Natural killer cell (primary cell): ENCODE results near the gene TRAPPC2. TPM values are rescaled to one million over a fixed set of nuclear protein-coding genes. Genes with fewer than 3 reads are reported as not detected.
A peak's percentile ranks its signal among the peaks of the same experiment; 100 is the strongest.
"Not testable (repeated sequence)": the region's sequence is repeated elsewhere in the genome, so short reads cannot be mapped to it uniquely, and the experiment has no call there.

Experiments
- ATAC-seq, 3 donors: fragments of 150-1000 bp in 2 of 3; fragments of 200-7000 bp in 1 of 3; cut with Tn5 transposase; 1 replicate in 1 of 3; 2 replicates in 2 of 3; pipeline ENCODE4 v1.10.0; 2021; ENCODE audit warnings: mild to moderate bottlenecking in 2 of 3, moderate library complexity in 2 of 3
- DNase-seq, 2 donors: peaks; one replicate each; pipeline versions ENCODE4 v3.0.0 to v3.0.0-alpha.2; 2013 to 2021; ENCODE audit warnings: mixed read lengths in 1 of 2
- H3K27ac ChIP-seq: one replicate; pipeline ENCODE4 v1.5.1; 2013; ENCODE audit warnings: mild to moderate bottlenecking, low read length
- H3K27me3 ChIP-seq: one replicate; pipeline ENCODE4 v1.6.1; 2013; ENCODE audit warnings: low read length; ENCODE audit not compliant: control insufficient read depth, insufficient read depth
- H3K36me3 ChIP-seq: one replicate; pipeline ENCODE4 v1.6.1; 2013; ENCODE audit warnings: low read length; ENCODE audit not compliant: control insufficient read depth, insufficient read depth
- H3K4me1 ChIP-seq: one replicate; pipeline ENCODE4 v1.6.1; 2013; ENCODE audit warnings: low read length; ENCODE audit not compliant: control insufficient read depth, insufficient read depth
- H3K4me3 ChIP-seq: one replicate; pipeline ENCODE4 v1.5.1; 2013; ENCODE audit warnings: low read length
- H3K9me3 ChIP-seq: one replicate; pipeline ENCODE4 v1.6.1; 2013; ENCODE audit warnings: low read length; ENCODE audit not compliant: control insufficient read depth, insufficient read depth
- H3K27ac Mint-ChIP-seq, 2 donors: one replicate each; pipeline ENCODE4 v1.8.0; 2022; ENCODE audit warnings: mild to moderate bottlenecking in 2 of 2, mixed read lengths in 2 of 2, moderate library complexity in 1 of 2
- H3K27me3 Mint-ChIP-seq, 2 donors: one replicate each; pipeline ENCODE4 v1.8.0; 2022; ENCODE audit warnings: low read depth in 2 of 2, mixed read lengths in 2 of 2
- H3K36me3 Mint-ChIP-seq: one replicate; pipeline ENCODE4 v1.8.0; 2022; ENCODE audit warnings: mixed read lengths
- H3K4me1 Mint-ChIP-seq, 2 donors: one replicate each; pipeline ENCODE4 v1.8.0; 2022; ENCODE audit warnings: mixed read lengths in 2 of 2
- H3K4me3 Mint-ChIP-seq: one replicate; pipeline ENCODE4 v1.8.0; 2022; ENCODE audit warnings: mild to moderate bottlenecking, moderate library complexity, mixed read lengths
- H3K9me3 Mint-ChIP-seq, 2 donors: one replicate each; pipeline ENCODE4 v1.8.0; 2022; ENCODE audit warnings: mixed read lengths in 2 of 2
- WGBS: methylation state at CpG from one replicate; pipeline ENCODE4 v1.1.7; 2013; ENCODE audit warnings: missing lambda C conversion rate; ENCODE audit not compliant: insufficient coverage; 5-methylcytosine and 5-hydroxymethylcytosine counted together
- intact Hi-C: fragments of 100-400 bp; cut with micrococcal nuclease; formaldehyde crosslinking; loops from one replicate; pipeline ENCODE4 v1.14.2; 2022
- total RNA-seq, 4 donors: library from RNA; stranded (reverse); fragments of 120-200 nt in 1 of 4; gene quantifications; one replicate each; pipeline versions ENCODE4 v1.2.3 to v1.2.4, GENCODE V29; 2013 to 2022
- TF ChIP-seq, protein P1 (sequence below): fragments of 200-600 bp; IDR thresholded peaks from one replicate; pipeline ENCODE4 v1.8.0; 2022; ENCODE audit warnings: antibody characterized with exemption

Gene TRAPPC2
- total RNA-seq, 3 donors from 2014 or later (not counting 1 experiment from before 2014, with no cell fraction given) = 24.2 to 63.3 (median 42.4) TPM

DNA sequence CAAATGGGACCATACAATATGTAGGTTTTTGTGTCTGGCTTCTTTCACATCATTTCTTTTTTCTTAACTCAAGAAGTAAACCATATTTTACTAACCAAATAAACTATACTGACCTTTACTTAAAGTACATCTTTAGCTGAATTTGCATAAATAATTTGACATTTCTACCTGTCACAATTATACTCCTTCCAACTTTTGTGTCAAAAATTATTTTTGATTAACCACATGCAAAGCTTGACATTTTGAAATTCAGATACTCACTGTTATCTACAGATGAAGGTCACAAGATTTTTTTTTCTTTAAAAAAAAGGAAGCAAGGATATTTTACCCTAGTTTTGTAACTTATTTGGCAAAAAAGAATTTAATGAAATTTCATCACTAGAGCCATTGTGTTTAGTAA lies 57.5 kb downstream of the TRAPPC2 start:
- Histone ChIP-seq H3K9me3 (no peaks in the 10 kb centered on the region), H3K4me1 (no peaks in the 10 kb centered on the region), H3K4me3 (no peak overlapping the region), H3K27ac (no peak overlapping the region), H3K27me3 (no peaks in the 10 kb centered on the region), H3K36me3 (no peaks in the 10 kb centered on the region)
- TF ChIP-seq, protein P1, sequence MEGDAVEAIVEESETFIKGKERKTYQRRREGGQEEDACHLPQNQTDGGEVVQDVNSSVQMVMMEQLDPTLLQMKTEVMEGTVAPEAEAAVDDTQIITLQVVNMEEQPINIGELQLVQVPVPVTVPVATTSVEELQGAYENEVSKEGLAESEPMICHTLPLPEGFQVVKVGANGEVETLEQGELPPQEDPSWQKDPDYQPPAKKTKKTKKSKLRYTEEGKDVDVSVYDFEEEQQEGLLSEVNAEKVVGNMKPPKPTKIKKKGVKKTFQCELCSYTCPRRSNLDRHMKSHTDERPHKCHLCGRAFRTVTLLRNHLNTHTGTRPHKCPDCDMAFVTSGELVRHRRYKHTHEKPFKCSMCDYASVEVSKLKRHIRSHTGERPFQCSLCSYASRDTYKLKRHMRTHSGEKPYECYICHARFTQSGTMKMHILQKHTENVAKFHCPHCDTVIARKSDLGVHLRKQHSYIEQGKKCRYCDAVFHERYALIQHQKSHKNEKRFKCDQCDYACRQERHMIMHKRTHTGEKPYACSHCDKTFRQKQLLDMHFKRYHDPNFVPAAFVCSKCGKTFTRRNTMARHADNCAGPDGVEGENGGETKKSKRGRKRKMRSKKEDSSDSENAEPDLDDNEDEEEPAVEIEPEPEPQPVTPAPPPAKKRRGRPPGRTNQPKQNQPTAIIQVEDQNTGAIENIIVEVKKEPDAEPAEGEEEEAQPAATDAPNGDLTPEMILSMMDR = no peak
- Mint-ChIP-seq H3K27ac (no peak overlapping the region), H3K27me3 (no peaks in the 10 kb centered on the region), H3K9me3 (no peaks in the 10 kb centered on the region), H3K36me3 (no peaks in the 10 kb centered on the region), H3K4me3 (no peak overlapping the region), H3K4me1 (peaks cover 4 to 5% of the 10 kb centered on the region in 2 donors)
- ATAC-seq (no peak), DNase-seq (no peak)
- intact Hi-C loops = no loop called here

DNA sequence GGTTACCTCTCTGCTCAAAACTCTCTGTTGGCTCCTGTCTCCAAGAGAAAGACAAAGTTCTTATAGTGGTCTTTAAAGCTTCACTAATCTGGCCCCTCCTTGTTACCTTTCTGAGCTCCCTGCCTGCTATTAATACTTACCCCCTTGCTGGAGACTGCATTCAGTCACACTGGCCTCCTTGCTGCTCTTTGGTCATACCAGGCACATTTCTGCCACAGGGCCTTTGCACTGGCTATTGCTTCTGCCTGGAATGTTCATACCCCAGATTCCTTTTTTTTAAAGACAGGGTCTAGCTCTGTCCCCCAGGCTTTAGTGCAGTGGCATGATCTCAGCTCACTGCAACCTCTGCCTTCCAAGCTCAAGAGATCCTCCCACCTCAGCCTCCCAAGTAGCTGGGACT lies 61.4 kb downstream of the TRAPPC2 start:
- H3K27ac ChIP-seq = no peak overlapping the region
- TF ChIP-seq, protein P1 = no peak

DNA sequence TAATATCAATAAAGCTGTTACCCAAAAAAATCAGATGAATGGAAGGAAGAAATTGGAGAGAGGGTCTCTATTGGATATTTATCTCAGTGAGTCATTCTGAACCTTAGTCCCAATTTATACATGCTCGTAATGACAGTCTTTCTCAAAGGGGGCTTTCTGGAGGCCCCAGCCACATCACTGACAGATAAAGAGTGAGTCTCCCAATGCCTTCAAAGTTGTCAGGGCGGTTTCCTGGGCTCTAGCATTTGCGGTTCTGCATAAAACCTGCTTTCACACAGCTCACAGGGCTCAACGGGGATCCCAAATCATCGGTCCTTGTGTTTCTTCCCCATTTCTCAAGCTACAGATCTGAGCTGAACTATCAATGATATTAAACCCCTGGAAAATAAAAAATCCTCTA lies 64.2 kb downstream of the TRAPPC2 start:
- Histone ChIP-seq H3K36me3 (no peaks in the 10 kb centered on the region), H3K4me1 (peaks cover 7% of the 10 kb centered on the region), H3K27ac (no peak overlapping the region), H3K27me3 (no peaks in the 10 kb centered on the region), H3K9me3 (no peaks in the 10 kb centered on the region), H3K4me3 (no peak overlapping the region)
- DNase-seq = peak in 1 of 2 donors; percentile 29
- Mint-ChIP-seq H3K36me3 (peaks cover 9% of the 10 kb centered on the region), H3K9me3 (no peaks in the 10 kb centered on the region), H3K4me3 (no peak overlapping the region), H3K27ac (peak overlapping the region in 1 of 2 donors; percentile 45), H3K4me1 (no peaks in the 10 kb centered on the region), H3K27me3 (no peaks in the 10 kb centered on the region)
- no peak for ATAC-seq
- WGBS = 84% methylated on average over 5 of the region's 5 CpGs
- intact Hi-C loops = no loop called here
- TF ChIP-seq, protein P1 = no peak

More for the DNA sequence above, 61.4 kb downstream of the TRAPPC2 start:
- Mint-ChIP-seq H3K36me3 (peaks cover 7% of the 10 kb centered on the region), H3K27ac (no peak overlapping the region), H3K9me3 (no peaks in the 10 kb centered on the region), H3K4me1 (no peaks in the 10 kb centered on the region), H3K27me3 (no peaks in the 10 kb centered on the region), H3K4me3 (no peak overlapping the region)
- no peak for ATAC-seq
- no peak overlapping the region for H3K4me3 ChIP-seq
- no peak for DNase-seq
- no peaks in the 10 kb centered on the region for H3K36me3 ChIP-seq
- H3K27me3 ChIP-seq = no peaks in the 10 kb centered on the region
- peaks cover 7% of the 10 kb centered on the region for H3K4me1 ChIP-seq
- intact Hi-C loops = no loop called here
- H3K9me3 ChIP-seq = no peaks in the 10 kb centered on the region

DNA sequence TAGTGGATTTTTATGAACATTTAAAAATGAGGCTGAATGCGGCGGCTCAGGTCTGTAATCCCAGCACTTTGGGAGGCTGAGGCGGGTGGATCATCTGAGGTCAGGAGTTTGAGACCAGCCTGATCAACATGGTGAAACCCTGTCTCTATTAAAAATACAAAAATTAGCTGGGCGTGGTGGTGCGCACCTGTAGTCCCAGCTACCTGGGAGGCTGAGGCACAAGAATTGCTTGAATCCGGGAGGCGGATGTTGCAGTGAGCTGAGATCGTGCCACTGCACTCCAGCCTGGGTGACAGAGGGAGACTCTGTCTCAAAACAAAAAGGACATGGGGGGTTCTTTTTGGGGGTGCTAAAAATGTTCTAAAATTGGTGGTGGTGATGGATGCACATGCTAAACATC lies 64.7 kb downstream of the TRAPPC2 start:
- H3K4me1 Mint-ChIP-seq, intact Hi-C loops, H3K9me3 ChIP-seq, H3K27me3 Mint-ChIP-seq, DNase-seq, H3K4me1 ChIP-seq, H3K36me3 ChIP-seq, H3K4me3 Mint-ChIP-seq, H3K4me3 ChIP-seq, ATAC-seq, H3K27me3 ChIP-seq, H3K9me3 Mint-ChIP-seq: not testable (repeated sequence)
- H3K27ac ChIP-seq = peak overlapping the region; percentile 57
- 91% methylated on average over 5 of the region's 8 CpGs for WGBS
- Mint-ChIP-seq H3K27ac (peak overlapping the region; percentile 77 to 83), H3K36me3 (peaks cover 13% of the 10 kb centered on the region)
